ENCODE measurements around the gene QRICH1.
A peak's percentile ranks its signal among the peaks of the same experiment; 100 is the strongest.

QRICH1 gene

DNA sequence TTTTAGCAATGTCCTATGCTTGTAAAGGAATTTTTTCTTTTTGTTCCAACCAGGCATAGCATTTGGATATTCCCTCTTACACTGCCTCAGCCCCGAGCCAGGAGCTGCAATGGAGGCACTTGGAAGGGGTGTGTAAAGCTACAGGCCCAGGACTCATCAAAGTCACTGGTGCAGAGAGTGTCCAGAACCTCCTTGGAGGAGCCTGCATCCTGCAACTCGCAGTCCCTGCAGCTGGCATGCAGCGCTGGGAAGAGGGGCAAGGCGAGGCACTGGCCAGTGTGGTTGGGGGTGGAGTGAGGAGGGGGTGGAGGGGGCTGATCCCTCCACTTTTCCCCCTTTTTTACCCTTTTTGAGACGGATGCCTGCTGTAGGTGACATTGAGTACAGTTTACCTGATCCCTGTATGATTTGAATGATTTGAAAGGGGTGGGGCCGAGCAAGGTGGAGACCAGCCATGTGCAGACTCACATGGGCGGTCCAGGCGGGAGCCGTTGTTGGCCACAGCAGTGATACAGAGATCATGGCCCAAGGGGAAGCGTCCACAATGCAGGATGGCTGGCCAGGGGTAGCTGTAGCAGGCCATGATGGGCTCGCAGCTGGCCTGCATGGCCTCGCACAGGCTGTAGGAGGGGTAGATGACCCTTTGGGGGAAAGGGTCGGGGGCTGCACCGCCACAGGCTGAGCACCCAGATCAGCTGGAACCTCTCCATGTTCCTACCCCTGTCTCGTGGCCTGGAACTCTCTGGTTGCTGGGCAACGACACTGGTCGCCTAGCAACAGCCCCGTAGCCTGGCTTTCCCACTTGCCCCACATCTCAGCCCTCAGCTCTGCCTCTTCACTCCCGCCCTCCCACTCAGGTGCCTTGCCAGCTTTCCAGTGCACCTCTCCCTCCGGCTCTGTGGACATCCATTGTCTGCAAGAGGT, 95.9 kb downstream of the QRICH1 start:
- no peak for DNase-seq

DNA sequence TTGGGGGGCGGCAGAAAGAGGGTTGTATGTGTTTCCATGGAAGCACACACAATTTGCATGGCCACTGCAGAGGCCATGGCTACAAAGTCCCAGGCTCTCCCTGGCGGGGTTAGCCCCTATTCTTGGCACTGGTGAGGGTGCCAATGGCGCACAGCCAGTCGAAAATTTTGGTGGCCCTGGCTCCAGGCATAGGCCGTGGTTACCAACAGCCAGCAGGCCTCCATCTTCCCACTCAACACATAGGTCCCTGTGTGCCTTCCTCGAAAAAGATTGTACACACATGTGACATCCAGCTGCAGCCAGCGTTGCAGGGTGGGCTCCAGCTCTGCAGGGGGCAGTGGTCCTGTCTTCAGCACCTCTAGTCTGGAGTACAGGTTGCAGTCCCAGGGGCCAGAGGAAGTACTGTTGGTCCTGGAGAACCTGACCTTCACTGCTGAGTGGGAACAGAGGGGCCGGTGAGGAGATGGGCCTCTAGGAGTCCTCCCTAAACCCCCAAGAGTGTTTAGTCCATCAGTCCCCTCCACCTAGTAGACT, 96.7 kb downstream of the QRICH1 start:
- no peak for DNase-seq

DNA sequence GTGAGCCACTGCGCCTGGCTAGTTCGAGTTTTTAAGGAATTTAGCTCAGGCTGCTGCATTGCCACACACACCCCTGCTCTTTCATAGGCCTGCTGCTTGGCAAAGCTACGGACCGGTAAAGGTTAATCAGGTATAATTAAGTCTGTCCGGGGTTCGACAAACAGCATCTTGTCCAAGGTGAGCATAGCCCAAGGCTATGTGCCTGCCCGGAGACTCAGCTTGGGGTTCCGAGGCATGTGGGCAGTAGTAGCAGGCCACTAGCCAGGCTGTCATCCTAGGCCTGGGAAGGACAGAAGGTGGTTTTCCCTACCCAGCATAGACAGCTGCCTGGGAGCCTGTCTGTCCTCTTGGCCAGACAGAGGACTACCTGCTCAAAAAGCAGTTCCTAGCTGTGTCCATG, 97.2 kb downstream of the QRICH1 start:
- no peak for DNase-seq

DNA sequence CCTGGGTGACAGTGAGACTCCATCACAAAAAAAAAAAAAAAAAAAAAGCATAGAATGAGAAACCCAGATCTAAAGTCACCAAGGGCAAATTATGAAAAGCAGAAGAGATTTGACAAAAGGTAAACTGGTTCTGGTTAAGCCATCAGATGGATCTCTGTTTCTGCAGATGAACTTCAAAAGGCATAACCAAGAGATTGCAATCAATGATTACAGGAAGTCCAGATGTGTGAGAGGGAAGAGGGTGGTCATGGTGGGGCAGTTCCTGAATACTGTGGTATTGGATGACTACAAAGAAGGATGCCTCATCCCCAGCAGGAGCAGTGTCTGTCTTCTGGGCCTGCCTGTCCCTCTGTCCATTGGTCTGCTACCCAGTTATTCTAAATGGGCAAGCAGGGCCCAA, 100.0 kb downstream of the QRICH1 start:
- DNase-seq = no peak

DNA sequence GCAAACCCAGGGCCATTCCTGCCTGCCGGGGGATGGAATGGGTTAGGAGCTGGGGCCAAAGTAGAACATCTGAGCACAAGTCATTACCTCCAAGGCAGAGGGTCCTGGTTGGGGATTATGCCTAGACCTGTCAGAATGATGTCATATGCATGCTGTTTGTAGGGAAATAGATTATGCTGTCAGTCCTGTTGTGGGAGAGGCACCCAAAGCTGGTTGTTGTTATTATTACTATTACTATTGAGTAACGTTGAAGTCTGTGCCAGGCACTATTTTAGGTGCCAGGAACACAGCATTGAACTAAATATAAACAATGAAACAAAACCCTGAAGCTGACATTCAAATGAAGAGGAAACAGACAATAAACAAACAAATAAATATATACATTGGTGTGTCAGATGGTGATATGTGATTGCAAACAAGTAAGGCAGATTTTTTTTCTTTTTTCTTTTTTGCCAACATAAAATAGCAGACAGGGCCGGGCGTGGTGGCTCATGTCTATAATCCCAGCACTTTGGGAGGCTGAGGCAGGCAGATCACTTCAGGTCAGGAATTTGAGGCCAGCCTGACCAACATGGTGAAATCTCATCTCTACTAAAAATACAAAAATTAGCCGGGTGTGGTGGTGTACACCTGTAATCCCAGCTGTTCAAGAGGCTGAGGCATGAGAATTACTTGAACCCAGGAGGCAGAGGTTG, 101.9 kb downstream of the QRICH1 start:
- DNase-seq = no peak

DNA sequence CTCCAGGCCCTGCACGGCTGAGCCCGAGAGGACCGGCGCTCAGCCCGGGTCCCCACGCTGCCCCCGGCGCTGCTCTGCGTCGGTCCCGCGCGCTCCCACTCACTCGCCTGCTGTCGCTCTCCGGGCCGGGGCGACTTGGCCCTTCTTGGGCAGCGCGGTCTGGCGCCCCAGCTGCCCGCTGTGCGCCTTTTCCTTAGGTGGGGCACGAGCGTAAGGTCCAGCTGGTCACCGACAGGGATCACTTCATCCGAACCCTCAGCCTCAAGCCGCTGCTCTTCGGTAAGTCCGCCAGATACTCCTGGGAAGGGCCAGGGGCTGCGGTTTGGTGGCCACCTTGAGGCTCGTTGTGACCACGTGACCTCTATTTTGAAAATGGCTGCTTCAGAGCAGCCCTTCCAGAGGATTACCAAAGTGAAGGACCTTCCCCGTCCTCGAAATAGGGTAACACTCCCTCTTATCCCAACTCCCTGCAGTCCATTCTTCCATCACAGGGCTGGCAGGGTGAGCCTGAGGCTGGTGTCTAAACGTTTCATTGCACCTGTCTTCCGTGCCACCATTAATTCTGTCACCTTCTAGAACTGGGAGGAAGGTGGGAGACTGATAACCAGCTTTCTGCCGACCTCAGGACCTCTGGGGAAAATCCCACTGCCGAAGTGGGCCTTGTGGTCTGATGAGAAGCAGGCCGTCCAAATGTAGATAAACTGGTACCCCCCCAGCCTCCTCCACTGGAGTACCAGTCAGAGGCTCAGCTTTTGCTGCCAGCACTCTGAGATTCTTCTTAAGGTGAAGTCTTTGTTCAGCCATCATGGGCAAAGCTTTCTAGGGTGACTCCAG, 103.0 kb downstream of the QRICH1 start:
- DNase-seq = peak; percentile 63

DNA sequence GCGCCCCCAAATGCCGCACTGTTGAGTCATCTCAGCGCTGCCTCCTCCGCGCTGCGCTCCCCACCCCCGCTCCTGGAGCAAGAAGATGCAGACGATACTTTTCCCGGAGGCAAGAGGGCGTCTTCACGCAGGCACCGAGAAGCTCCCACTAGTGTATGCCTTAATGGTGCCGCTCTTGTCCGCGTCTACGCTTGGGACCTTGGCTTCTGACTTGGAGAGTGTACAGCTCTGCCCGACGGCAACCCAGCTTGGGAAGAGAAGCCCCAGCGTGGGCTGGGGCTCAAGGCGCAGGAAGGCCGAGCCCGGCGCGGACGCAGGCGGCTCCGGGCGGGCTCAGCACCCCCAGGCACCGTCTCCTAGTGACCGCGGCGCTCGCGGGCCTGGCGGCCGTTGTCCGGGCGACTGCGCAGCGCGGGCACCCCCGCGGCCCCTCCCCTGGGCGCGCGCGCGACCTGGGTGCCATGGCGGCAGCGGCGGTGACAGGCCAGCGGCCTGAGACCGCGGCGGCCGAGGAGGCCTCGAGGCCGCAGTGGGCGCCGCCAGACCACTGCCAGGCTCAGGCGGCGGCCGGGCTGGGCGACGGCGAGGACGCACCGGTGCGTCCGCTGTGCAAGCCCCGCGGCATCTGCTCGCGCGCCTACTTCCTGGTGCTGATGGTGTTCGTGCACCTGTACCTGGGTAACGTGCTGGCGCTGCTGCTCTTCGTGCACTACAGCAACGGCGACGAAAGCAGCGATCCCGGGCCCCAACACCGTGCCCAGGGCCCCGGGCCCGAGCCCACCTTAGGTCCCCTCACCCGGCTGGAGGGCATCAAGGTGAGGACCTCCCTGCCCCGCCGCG, 103.9 kb downstream of the QRICH1 start, which contains the start of gene P4HTM:
Gene P4HTM (plus strand): TSS at position 446 of the 840 bp plus-strand sequence. CDS start 16 bp downstream, at position 462.
- peak; percentile 89 for DNase-seq

DNA sequence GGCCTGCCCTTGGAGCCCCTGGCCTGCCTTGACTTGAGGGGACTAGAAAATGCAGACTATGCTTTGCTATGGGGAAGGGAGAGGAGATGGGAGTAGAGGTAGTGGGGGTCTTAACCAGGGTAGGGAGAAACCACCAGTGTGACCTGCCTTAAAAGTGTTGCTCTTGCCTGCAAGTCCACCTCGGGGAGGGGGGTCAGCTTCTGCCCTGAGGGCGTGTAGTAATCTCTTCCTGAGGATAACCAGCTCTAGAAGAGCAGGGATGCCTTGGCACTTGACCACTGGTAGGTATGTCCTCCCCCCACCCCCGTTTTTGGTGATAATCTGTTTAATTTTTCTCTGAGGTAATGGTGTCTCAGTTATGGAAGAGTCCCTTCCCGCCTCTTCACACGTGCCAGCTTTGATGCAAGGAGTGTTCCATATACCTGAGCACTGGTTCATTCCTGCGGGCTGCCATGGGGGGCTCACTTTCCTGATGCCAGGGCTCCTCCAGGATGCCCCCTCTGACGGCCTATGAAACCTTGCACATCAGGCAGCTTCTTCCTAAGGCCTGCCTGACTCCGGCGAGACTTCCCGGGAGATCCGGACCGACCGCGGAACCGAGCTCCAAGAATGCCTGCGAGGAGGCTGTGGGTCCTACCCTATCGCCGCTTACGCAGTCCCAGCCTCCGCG, 104.6 kb downstream of the QRICH1 start:
- DNase-seq = no peak

DNA sequence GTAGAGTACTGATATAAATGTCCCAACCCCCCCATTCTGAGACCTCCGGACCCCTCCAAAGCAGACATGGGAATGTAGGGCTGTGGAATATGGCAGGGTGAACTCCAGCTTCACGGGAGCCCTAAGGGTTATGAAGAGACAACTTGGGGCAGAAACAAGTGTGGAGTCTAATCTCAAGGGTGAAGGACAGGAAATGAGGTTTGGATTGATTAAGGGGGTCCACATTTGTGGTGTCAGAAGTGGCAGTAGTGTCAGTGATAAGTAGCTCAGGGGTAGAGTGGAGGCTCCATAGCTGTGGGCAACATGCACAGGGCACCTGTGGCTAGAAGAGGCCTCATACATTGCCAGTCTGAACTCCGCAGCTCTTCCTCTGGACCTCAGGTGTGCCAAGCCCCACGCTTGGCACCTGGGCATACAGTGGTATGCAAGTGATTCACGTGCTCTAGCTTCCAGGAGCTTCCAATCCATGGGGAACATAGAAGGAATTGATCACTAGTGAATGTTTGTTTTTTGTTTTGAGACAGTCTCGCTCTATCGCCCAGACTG, 108.0 kb downstream of the QRICH1 start:
- no peak for DNase-seq

DNA sequence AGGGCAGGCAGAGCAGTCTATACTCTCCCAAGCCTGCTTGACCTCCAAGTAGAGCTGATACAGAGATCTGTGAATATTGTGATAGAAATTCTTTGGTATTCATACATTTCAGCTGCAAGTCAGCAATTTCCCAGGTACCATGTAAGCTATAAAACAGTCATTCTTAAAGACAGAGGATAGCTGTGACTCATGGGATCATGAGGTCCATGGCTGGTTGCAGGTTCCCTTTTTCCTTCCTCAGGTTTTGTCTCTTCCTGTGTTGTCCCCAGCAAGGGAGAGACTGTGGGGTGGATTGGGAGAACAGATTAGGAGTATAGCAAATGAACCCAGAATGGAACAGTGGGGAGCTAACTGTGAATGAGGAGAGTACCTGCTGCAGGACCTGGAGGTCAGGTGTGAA, 109.2 kb downstream of the QRICH1 start:
- no peak for DNase-seq

DNA sequence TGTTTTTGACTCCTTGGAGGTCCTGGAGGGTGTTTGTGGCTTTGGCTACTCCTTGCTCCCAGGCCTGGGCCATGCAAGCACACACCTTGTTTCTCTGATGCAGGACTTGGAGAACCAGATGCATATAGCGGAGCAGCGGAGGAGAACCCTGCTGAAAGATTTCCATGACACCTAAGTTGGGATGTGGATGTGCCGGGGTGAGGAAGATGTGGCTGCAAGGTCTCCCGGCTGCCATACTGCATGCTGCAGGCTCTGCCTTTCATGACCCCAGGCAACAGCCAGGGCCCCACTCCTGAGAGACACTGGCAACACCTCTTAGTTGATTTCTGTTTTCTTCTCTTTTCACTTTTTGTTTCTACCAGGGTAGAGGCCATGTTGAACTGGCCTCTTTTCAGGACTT, 110.8 kb downstream of the QRICH1 start:
- no peak for DNase-seq

DNA sequence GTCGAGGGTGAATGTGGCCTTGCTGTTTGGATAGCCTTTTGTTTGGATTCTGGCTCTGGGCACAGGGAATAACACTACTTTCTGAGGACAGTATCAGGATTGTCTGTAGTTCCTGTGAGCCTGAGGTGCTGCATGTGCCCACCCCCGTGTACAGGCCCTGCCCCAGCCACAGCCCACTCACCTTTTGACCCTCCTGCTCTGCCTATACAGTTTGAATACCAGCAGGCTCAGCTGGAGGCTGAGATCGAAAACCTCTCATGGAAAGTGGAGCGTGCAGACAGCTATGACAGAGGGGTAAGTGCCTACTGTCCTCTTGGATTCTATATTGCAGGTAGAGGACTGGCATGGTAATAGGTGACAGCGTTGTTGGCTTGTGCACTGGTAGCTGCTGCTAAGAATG, 111.2 kb downstream of the QRICH1 start:
- DNase-seq = no peak

DNA sequence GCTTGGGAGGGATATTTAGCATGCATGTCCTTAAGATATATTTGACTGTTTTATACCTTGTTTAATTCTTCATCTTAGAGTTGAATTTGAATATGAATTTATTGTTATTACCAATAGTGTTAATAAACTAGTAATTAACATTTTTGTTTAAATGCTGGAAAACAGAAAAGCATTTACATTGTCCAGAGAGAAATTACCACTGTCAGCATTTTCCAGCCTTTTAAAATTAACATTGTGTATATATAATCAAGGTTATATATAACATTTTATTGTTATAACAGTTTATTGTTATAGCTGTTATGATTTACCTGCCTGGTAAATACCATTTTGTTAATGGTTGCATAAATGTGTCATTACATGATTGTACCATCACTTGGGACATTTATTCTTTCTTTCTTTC, 111.9 kb downstream of the QRICH1 start:
- DNase-seq = no peak

DNA sequence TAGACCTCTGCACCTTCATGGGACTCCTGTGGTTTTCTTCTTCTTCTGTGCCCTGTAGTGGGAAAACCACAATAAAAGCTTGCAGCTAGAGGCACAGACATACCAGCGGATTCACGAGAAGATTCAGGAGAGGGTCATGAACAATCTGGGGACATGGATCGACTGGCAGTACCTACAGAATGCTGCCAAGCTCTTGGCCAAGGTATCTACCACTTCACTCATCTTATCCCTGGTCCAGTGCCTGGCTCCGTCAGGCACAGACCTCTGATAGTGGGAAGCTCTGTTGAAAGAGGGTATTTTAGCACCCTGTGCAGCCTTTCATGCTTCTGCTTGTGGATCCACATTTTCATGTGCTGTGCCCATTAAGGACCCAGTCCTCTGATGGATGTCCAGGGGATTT, 113.6 kb downstream of the QRICH1 start:
- DNase-seq = no peak

All from hematopoietic multipotent progenitor cell treated with erythropoietin and hydrocortisone succinate and interleukin-3 and kit ligand, for 8 days (in vitro differentiated cells).